GM21528 (cell line): Measurements from ENCODE around the gene WWOX.
"Not testable (repeated sequence)": the region's sequence is repeated elsewhere in the genome, so short reads cannot be mapped to it uniquely, and the experiment has no call there.

ENCODE experiments used
- ATAC-seq: cut with Tn5 transposase; IDR thresholded peaks from one replicate; pipeline ENCODE4 v1.9.1; 2021; ENCODE audit warnings: mild to moderate bottlenecking, moderate library complexity; ENCODE audit not compliant: unreplicated experiment, low FRiP score

The WWOX gene

DNA sequence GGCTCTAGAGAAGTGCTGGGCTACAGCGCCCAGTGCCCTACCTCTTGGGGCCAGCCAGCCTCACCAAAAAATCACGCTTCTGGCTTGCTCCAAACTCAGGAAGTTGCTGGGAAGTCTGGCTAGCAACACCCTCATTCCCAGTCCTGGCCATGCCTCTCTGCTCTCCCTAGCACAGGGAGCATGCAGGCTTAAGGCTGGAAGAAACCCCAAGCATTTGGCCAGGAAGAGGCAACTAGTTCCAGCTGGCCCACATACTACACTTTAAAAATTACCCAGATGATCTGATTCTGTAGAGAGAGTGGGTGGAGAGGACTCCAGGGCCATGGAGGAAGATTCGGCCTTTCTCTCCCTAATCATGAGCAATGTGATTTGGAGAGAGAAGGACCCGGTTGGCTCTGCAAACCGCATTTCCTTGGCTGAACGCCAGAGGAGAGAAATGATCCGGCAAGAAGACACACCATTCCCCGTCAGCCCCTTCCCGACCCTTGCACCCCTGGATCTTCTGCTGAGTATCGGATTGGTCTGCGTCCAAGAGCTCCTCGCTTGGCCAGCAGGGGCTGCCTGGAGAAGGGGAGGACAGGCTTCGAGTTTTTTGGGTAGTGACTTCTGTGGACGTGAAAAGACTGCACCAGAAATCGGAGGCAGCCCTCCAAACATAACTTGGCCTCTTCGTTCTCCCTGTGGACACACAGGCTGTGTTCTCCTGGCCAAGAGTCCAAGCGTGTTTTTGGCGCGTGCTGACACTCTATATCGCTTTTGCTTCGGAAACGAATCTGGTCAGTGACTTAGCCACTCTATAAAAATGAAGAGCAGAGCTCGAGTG is 406.3 kb downstream of the WWOX start:
- ATAC-seq = no peak

DNA sequence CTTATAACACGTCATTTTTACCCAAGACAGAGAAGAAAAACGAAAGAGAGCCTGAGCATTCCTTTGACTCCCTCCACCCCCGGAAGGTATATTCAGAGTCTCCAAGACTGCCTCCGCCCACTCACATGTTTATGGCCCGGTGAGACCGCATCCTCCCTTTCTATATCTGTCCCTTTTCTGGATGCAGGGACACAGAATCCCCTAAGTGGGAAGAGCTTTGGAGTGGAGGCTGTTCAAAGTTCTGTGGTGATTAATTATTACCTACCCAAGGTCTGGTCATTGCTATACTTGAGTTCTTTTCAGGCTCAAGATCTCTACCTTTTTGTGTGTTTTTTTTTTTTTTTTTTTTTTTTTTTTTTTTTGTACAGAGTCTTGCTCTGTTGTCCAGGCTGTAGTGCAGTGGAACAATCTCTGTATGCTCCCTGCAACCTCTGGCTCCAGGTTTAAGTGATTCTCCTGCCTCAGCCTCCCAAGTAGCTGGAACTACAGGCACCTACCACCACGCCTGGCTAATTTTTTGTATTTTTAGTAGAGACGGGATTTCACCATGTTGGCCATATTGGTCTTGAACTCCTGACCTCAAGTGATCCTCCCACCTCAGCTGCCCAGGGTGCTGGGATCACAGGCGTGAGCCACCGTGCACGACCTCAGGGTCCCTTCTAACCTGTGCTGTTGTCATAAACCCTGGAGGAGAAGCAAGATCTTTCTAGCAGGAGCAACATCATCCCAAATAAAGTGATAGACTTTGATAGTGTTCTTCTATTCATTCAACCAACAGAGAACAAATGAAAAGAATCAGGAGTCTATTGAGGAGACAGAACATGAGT is 407.1 kb downstream of the WWOX start:
- ATAC-seq = no peak

DNA sequence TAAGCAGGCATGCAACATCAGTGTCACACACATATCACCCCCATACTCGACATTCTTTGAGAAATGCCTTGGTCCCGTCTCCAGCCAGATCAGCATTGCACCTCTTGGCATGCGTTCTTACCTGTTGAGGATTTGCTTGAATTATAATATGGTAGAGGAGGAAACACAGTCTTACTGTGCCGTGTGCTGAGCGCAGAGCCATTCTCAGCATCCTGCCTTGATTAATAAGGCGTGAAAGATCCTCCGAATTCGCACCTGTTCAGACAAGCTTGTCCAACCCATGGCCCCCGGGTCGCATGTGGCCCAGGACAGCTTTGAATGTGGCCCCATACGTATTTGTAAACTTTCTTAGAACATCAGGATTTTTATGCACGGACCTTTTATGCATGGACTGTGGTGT is 408.1 kb downstream of the WWOX start:
- ATAC-seq = no peak

DNA sequence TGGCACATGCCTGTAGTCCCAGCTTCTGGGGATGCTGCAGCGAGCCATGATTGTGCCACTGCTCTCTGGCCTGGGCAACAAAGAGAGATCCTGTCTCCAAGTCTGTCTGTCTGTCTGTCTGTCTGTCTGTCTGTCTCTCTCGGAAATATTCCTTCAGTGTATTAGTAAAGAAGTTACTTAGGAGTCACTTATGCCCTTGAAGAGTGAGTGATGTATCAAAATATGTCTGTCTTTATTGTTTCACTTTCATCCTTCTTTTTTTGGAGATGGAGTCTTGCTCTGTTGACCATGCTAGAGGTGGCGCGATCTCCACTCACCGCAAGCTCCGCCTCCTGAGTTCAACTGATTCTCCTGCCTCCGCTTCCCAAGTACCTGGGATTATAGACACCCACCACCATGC is 410.5 kb downstream of the WWOX start:
- ATAC-seq = peak; percentile 60

DNA sequence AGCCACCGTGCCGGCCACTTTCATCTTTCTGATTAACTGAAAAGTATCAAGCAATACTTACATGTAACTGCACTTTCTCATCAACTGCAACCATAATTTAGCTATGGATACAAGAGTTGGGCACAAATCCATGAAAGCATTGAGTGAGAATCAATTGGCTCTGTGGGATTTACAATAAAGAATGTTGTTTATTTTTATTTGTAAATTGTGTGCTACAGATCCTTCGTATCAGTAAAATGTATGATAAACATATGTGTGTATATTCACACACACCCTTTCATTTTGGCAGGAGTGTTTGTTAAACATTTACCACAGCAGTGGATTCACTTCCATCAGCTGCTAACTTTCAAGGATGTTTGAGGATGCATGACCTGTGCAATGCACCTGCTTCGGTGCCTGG is 411.0 kb downstream of the WWOX start:
- ATAC-seq = no peak

DNA sequence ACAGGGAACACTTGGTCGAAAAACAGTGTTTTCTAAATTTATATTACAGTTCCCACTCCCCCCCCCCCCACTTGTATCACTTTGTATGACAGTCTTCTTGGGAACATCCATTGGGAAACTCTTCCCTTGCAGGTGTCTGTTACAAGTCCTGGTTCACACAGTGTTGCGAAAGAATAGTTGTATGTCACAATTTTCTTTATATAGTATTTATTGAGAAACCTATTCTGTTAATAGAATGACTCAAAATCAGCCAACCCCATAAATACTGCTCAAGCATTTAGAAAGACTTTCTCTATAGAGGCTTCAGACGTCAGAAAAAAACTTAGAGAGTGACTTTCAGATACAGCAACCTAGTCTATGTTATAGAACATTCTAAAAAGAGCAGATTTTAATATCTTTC is 414.4 kb downstream of the WWOX start:
- no peak for ATAC-seq

DNA sequence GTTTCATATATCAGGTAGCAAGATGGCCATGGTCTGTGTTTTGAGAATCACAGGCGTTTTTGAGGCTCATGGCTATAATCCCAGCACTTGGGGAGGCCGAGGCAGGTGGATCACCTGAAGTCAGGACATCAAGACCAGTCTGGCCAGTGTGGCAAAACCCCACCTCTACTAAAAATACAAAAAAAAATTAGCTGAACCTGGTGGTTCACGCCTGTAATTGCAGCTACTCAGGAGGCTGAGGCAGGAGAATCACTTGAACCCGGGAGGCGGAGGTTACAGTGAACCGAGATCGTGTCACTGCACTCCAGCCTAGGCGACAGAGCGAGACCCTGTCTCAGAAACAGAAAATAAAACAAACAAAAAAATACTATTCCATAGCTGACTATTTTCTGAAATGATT is 415.4 kb downstream of the WWOX start:
- not testable (repeated sequence) for ATAC-seq

DNA sequence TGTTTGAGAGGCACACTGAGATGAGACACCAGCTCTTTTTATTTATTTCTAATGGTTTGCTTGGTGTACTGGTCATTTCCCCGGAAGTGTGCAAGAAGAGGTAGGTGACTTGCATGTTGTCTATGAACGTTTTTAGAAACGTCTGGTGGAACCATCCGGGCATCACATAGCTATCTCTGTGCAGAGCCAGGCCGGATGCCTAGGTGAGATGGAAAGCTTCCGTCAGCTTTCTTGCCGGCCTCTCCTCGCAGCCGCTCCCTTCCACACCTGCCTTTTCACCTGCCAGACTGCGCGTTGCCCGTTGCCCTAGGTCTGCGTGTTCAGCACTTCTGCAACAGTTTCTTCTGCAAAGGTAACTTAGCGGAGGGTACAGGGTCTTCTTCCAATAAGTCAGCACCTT is 416.0 kb downstream of the WWOX start:
- ATAC-seq = no peak

DNA sequence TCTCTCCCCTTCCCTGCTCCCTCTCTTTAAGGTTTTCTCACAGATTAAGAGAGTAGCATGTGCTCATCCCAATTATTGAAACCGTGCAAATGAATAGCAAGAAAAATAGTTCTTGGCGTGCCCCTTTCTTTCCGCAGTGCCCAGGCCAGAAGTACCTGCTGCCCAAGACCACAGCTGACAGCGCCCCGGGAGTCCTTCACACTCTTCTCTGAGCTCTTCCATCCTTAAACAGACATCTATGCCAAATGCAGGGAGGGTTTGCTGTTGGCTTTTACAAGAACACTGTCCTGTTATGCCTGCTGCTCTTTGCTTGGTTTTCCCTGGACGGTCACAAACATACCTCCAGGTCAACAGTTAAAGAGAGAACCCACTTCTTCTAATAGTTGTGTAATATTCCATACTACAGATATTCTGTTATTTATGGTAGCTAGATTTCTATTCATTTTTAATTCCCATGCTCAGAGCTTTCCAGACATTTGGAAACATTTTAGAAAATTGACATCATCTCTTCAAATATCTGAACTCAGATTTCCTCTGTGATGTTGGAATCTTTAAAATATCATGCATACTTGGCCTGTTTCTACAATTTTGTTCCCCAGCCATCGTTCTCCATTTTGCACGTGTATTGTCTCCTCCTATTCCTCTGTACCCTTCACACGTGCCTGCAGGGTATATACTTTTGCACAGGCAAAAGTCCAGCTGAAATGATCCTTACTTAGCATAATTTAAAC is 416.7 kb downstream of the WWOX start:
- ATAC-seq = no peak

DNA sequence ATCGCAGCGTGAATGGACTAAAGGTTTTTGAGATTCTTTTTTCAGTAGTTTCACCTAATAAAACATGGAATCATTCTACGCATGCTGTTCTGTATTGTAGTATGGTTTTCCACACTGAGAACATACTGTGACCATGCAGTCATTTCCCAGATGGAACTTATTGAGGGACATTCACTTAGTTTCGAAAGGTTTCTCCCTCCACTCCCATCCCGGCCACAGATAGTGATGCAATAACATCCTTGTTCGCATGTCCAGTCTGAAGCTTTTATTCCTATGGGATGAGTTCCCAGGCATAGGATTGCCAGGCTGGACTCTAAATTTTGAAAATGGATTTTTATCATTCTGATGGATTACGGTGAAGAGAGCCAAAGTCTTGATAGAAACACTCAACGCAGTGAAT is 420.4 kb downstream of the WWOX start:
- no peak for ATAC-seq

DNA sequence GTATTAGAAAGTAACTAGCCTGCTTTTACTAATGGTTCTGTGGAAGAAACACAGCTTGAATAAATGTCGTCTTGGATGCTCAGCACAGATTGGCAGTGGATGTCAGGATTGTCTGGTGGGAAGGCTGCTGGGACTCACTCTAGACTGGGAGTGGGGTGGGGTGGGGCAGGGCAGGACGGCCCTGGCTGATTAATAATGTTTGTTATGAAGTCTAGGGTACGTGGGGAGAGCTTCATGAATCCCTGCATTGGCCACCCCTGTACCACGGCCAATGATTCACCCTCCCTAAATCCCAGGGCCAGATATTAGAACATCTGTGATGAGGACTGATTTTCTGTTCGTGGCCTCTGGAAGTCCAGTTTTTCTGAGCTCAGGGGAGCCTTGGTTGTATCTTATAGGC is 421.0 kb downstream of the WWOX start:
- ATAC-seq = no peak

DNA sequence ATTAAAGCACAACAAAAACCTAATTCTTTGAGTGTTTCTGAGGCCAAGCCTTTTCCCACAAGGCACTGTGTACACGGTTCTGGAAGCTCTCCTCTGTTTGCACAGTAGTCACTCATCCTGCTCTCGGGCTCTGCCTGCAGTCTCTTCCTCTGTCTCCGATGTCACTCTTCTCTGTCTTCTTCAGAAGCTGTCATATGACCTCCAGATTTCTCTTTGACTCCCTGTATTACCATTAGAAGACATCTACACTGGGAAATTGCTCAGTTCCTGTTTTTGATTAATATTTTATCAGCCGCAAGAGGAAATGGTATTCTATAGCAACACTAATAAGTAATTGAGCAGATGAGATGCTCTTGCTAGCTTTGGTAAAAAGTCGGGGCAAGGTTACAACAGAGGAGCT is 422.9 kb downstream of the WWOX start:
- ATAC-seq = peak; percentile 78

DNA sequence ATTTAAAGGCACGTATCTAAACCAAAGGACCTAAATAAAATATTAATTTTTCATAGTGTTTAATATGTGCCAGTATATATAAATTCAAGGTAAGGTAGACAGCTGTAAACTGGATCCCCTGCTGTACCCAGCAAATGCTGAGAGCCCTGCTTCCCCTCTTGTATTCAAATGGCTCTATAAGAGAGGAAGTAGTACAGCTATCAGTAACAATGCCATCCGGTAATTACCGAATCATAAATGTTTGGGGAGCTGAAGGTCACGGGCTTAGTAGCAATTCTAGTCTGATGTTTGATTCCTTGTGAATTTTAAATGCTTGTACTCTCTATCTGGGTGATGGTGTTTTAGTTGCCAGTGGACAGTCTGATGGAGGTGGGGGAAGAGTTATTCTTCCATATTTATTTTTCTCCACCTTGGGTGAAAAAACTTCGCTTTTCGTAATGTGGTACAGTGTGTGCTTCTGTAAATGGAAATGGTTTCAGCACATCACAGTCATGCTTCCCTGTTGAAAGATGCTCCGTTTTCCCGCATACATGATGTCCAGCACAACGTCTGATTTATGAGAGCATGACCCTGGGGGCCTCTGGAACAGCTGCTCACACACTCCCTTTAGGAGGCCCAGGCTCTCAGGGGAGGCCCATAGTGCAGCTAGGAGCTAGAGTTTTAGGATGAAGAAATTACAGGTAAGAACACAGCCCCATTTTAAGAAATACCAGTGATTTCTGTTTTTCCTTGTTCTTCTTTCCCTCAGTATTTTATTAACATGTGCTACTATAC is 423.9 kb downstream of the WWOX start:
- no peak for ATAC-seq

DNA sequence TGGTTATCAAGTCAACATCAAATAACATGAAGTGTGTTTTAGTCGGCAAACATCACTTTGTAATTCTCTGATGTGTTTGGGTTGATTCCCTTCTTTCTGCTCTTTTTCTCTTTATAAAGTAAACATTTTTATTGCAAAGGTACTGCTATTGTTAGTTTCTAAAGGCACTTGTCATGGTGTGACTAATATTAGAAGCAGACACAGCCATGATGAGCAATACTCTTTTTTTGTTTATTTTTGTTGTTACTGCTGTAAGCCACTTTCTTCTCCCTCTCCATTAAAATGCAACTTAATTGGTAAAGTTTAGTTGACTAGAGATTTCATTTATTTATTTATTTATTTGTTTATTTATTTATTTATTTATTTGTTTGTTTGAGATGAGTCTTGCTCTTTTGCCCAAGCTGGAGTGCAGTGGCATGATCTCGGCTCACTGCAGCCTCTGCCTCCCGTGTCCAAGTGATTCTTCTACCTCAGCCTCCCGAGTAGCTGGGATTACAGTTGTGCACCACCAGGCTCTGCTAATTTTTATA is 424.7 kb downstream of the WWOX start:
- ATAC-seq = no peak

DNA sequence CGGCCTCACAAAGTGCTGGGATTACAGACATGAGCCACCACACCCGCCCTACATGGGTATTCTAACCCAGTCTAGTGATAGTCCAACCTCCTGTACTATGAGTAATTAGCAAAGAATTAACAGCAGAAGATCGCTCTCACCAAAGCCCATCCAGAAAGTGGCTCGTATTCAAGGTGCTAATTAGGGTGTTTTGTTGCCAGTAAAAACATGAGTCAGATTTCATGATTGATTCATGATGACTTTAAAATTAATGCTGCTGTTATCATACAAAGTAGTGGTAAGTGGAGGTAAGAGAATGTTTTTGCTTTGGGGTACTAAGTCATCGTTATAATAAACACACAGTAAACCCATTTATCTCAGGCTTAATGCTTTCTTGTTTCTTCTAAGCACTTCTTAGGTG is 428.8 kb downstream of the WWOX start:
- ATAC-seq = no peak

DNA sequence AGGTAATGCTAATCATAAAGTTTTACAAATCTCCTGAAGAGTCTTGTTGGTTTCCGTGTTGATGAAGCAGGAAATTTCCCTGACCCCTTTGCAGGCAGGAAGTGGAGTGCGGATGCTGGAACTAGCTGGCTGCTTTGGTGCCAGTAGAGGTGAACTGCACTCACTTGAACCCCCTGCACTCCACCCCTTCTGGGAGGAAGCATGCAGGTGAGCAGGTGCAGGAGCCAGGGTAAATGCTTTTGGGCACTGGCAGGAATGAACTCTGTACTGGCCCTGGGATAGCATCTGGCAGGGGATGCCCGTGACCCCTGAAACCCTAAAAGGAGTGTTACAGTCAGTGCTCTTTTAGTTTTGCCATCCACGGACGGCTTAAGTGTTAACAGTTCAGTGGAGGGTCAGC is 430.4 kb downstream of the WWOX start:
- ATAC-seq = no peak

DNA sequence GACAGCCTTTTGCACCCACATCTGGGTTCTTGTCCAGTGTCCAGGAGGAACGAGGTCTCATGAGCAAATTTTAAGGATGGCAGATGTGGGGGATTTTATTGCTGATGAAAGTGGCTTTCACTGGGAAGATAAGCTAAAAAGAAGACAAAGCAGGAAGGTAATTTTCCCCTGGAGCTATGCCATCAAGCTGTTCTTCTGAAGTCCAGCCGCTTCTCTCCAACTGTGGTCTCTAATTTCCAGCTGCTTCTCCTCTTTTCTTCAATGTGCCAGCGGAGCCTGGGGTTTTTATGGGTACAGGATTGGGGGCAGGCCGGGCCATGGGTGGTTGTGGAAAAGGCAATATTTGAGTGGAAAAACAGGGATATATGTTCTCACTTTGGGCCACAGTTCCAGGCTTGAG is 430.8 kb downstream of the WWOX start:
- ATAC-seq = no peak

DNA sequence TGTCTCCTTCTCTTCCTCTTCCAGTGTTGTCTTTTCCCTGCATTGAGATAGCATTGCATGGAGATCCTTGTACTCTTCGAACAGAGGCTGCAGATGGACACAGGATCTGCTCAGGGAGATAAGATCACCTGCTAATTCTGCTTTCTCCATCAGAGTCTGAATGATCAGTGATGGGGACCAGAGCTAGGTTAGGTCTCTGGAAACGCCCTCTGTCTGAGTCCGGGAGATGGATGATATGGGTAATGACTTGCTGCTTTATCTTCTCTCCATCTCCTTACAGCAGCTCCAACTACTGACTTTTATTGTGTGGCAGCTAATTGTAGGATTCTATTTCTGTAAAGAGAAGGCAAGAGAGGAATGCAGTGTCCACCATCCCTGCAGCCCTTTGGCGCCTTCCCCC is 435.6 kb downstream of the WWOX start:
- ATAC-seq = no peak

DNA sequence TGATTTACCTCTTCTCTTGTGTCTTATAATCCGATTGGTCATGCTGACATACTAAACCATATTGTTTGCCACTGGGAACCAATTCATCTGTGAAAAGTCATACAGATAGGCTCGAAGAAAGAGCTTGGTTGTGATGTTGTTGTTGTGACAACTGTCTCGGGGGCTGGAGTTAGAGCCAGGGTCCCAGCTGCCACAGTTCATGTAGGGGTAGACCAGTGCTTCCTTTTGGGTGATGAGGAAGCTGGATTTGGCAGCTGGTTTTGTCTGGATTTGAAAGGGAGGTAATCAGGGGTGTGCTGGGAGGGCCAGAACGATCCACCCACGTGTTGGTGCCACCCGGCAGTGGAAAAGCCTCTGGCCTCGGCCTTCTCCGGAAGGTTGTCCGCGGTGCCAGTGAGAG is 438.1 kb downstream of the WWOX start:
- no peak for ATAC-seq

DNA sequence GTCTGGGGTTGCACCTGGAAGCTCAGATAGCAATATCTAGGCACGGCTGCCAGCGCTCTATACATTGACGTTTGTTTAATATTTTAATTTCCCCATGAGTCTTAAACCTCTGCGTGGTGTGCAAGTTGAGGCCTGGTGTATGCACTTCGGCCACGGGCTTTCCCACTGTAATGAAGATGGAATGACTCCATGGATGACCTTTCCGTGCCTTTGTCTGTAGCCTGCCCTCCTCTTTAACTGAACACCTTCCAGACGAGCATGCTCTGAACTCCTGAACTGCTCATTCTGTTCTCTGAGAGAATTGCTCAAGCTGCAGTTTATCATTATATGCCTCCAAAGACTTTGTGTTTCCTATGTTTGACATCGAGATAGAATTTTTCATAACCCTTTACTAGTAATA is 438.8 kb downstream of the WWOX start:
- ATAC-seq = no peak
